Trophoblast cell (in vitro differentiated cells and primary cell): ENCODE data around the gene SYNM.
A peak's percentile ranks its signal among the peaks of the same experiment; 100 is the strongest.
"Not testable (repeated sequence)": the region's sequence is repeated elsewhere in the genome, so short reads cannot be mapped to it uniquely, and the experiment has no call there.

Experiments
- DNase-seq, 2 donors: peaks; one replicate each; pipeline ENCODE4 v3.0.0-alpha.2; 2016
- H2AFZ ChIP-seq: 2 replicates; pipeline ENCODE4 v1.6.1; 2013; ENCODE audit warnings: low read length, moderate library complexity, mild to moderate bottlenecking; ENCODE audit not compliant: insufficient read depth, poor library complexity
- H2AK5ac ChIP-seq: 2 replicates; pipeline ENCODE4 v1.6.1; 2013; ENCODE audit warnings: mild to moderate bottlenecking, low read length
- H2BK120ac ChIP-seq: 2 replicates; pipeline ENCODE4 v1.6.1; 2013; ENCODE audit warnings: low read length, mild to moderate bottlenecking, moderate library complexity; ENCODE audit not compliant: insufficient read depth, poor library complexity
- H2BK12ac ChIP-seq: 2 replicates; pipeline ENCODE4 v1.6.1; 2013; ENCODE audit warnings: mild to moderate bottlenecking, low read length, moderate library complexity
- H2BK5ac ChIP-seq: 2 replicates; pipeline ENCODE4 v1.6.1; 2013; ENCODE audit warnings: low read length, low read depth, moderate library complexity, mild to moderate bottlenecking; ENCODE audit not compliant: poor library complexity
- H3K14ac ChIP-seq: 2 replicates; pipeline ENCODE4 v1.6.1; 2013; ENCODE audit warnings: mild to moderate bottlenecking, low read length
- H3K18ac ChIP-seq: 2 replicates; pipeline ENCODE4 v1.6.1; 2013; ENCODE audit warnings: mild to moderate bottlenecking, low read length
- H3K23ac ChIP-seq: 2 replicates; pipeline ENCODE4 v1.6.1; 2013; ENCODE audit warnings: low read length
- H3K27ac ChIP-seq: 2 replicates; pipeline ENCODE4 v1.5.1; 2013; ENCODE audit warnings: low read depth, mild to moderate bottlenecking, inconsistent platforms, low read length, moderate library complexity
- H3K27me3 ChIP-seq: 2 replicates; pipeline ENCODE4 v1.6.1; 2013; ENCODE audit warnings: inconsistent platforms, mild to moderate bottlenecking, low read length, moderate library complexity; ENCODE audit not compliant: insufficient read depth
- H3K36me3 ChIP-seq, 2 experiments: 1 replicate in 1 of 2; 2 replicates in 1 of 2; pipeline ENCODE4 v1.6.1; 2013; ENCODE audit warnings: low read length in 2 of 2, mild to moderate bottlenecking in 2 of 2, moderate library complexity in 1 of 2; ENCODE audit not compliant: insufficient read depth in 2 of 2, control insufficient read depth in 1 of 2
- H3K4ac ChIP-seq: 2 replicates; pipeline ENCODE4 v1.6.1; 2013; ENCODE audit warnings: low read depth, mild to moderate bottlenecking, low read length, moderate library complexity
- H3K4me1 ChIP-seq, 2 experiments: 1 replicate in 1 of 2; 2 replicates in 1 of 2; pipeline ENCODE4 v1.6.1; 2013; ENCODE audit warnings: low read length in 2 of 2, mild to moderate bottlenecking in 2 of 2, moderate library complexity in 1 of 2; ENCODE audit not compliant: insufficient read depth in 2 of 2, control insufficient read depth in 1 of 2
- H3K4me2 ChIP-seq: 2 replicates; pipeline ENCODE4 v1.6.1; 2013; ENCODE audit warnings: inconsistent platforms, mild to moderate bottlenecking, low read length, moderate library complexity
- H3K4me3 ChIP-seq: 2 replicates; pipeline ENCODE4 v1.5.1; 2013; ENCODE audit warnings: mild to moderate bottlenecking, low read depth, low read length, inconsistent platforms
- H3K79me1 ChIP-seq: one replicate; pipeline ENCODE4 v1.6.1; 2013; ENCODE audit warnings: low read length
- H3K79me2 ChIP-seq: 2 replicates; pipeline ENCODE4 v1.6.1; 2013; ENCODE audit warnings: low read length, mild to moderate bottlenecking; ENCODE audit not compliant: control insufficient read depth, insufficient read depth, poor library complexity
- H3K9ac ChIP-seq: 2 replicates; pipeline ENCODE4 v1.6.1; 2013; ENCODE audit warnings: mild to moderate bottlenecking, low read length
- H3K9me3 ChIP-seq: 2 replicates; pipeline ENCODE4 v1.6.1; 2013; ENCODE audit warnings: low read depth, mild to moderate bottlenecking, control low read depth, inconsistent platforms, low read length; ENCODE audit not compliant: insufficient read depth
- H4K12ac ChIP-seq: 2 replicates; pipeline ENCODE4 v1.6.1; 2013; ENCODE audit warnings: low read depth, mild to moderate bottlenecking, low read length, moderate library complexity
- H4K8ac ChIP-seq: 2 replicates; pipeline ENCODE4 v1.6.1; 2013; ENCODE audit warnings: low read depth, mild to moderate bottlenecking, low read length, moderate library complexity
- H4K91ac ChIP-seq: one replicate; pipeline ENCODE4 v1.6.1; 2013; ENCODE audit warnings: low read depth, mild to moderate bottlenecking, low read length, moderate library complexity
- WGBS: extraction: QIAGEN DNeasy Blood & Tissue Kit; methylation state at CpG from one replicate; pipeline ENCODE4 v1.1.7; 2013; ENCODE audit warnings: missing lambda C conversion rate; ENCODE audit not compliant: insufficient read length, insufficient coverage; ENCODE audit errors: extremely low coverage; 5-methylcytosine and 5-hydroxymethylcytosine counted together

The SYNM gene

DNA sequence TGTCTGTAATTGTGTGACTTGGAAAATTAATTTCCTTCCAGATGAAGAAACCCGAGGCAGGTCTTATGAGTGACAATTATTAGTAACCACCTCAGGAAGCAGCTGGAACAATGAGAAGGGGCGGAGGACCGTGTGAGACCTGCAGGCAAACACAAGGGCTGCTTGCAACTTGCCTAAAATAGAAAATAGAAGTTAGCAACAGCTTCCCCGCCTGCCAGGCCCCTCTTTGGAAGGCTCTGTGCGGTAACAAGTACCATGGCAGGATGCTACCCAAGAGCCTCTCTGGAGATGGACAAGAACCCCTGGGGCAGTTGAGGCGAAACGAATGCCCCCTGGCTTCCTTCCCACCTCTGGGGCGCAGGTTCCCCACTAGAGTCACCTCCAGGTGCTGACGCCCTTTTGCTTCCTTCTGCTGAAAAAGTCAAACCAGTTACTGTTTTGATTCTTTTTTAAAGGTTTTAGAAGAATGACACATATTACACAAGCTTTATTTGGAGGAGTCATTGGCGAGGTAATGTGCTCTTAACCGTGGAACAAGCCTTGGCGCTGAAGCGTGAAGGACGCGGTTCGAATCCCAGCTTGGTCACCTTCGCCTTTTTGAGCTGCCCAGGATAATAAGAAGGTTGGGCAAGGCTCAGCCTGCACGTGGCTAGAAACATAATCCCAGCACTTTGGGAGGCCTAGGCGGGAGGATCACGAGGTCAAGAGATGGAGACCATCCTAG is 47.0 kb upstream of the SYNM start:
- WGBS = no CpG with 5 or more reads among the region's 20 CpGs

DNA sequence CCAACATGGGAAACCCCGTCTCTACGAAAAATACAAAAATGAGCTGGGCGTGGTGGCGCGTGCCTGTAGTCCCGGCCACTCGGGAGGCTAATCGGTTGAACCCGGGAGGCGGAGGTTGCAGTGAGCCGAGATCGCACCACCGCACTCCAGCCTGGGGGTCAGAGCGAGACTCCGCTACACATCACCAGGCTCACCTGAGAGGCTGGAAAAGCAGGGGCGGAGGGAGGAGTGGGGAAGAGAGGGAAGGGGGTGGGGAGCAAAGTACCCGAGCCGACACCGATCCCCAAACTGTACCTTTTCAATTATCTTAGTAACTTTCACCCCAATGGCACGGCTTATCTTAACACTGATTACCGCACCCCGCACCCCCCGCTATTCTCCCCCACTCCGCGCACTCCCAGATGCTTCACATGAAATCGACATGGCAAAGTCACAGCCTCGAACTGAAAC is 46.4 kb upstream of the SYNM start:
- H2AK5ac ChIP-seq = peak overlapping the region; percentile 66
- no peaks in the 10 kb centered on the region for H3K9me3 ChIP-seq
- peak overlapping the region; percentile 71 for H4K91ac ChIP-seq
- peaks cover 3% of the 10 kb centered on the region for H3K79me2 ChIP-seq
- no peak overlapping the region for H3K4ac ChIP-seq
- peak overlapping the region; percentile 68 for H3K4me2 ChIP-seq
- H3K14ac ChIP-seq = peak overlapping the region; percentile 53
- DNase-seq = no peak
- H2BK12ac ChIP-seq = peak overlapping the region; percentile 90
- H3K23ac ChIP-seq = no peak overlapping the region
- H2AFZ ChIP-seq = peak overlapping the region; percentile 75
- peak overlapping the region; percentile 41 for H4K12ac ChIP-seq
- H3K36me3 ChIP-seq = no peaks in the 10 kb centered on the region
- H2BK5ac ChIP-seq = peak overlapping the region; percentile 7
- H2BK120ac ChIP-seq = peak overlapping the region; percentile 65
- H3K18ac ChIP-seq = peak overlapping the region; percentile 55
- H3K4me3 ChIP-seq = peak overlapping the region; percentile 55
- H4K8ac ChIP-seq = peak overlapping the region; percentile 67
- no CpG with 5 or more reads among the region's 27 CpGs for WGBS
- H3K4me1 ChIP-seq = peaks cover 12 to 15% of the 10 kb centered on the region in 2 experiments
- no peaks in the 10 kb centered on the region for H3K27me3 ChIP-seq
- H3K27ac ChIP-seq = no peak overlapping the region
- no peak overlapping the region for H3K9ac ChIP-seq
- peaks cover 14% of the 10 kb centered on the region for H3K79me1 ChIP-seq

More for the DNA sequence above, 47.0 kb upstream of the SYNM start:
- DNase-seq = no peak
- Histone ChIP-seq H3K4me1 (peaks cover 12% of the 10 kb centered on the region in 2 experiments), H2BK120ac (no peak overlapping the region), H3K4me3 (no peak overlapping the region), H3K36me3 (no peaks in the 10 kb centered on the region), H3K4ac (no peak overlapping the region), H3K9ac (no peak overlapping the region), H3K79me2 (peaks cover 3% of the 10 kb centered on the region), H2BK12ac (peak overlapping the region; percentile 90), H3K4me2 (no peak overlapping the region), H3K27ac (no peak overlapping the region), H3K9me3 (no peaks in the 10 kb centered on the region), H3K27me3 (no peaks in the 10 kb centered on the region), H3K18ac (no peak overlapping the region), H3K79me1 (peaks cover 14% of the 10 kb centered on the region), H3K23ac (no peak overlapping the region), H2BK5ac (no peak overlapping the region), H2AFZ (no peak overlapping the region), H2AK5ac (peak overlapping the region; percentile 66), H3K14ac (no peak overlapping the region), H4K12ac (no peak overlapping the region), H4K91ac (peak overlapping the region; percentile 71), H4K8ac (peak overlapping the region; percentile 67)

DNA sequence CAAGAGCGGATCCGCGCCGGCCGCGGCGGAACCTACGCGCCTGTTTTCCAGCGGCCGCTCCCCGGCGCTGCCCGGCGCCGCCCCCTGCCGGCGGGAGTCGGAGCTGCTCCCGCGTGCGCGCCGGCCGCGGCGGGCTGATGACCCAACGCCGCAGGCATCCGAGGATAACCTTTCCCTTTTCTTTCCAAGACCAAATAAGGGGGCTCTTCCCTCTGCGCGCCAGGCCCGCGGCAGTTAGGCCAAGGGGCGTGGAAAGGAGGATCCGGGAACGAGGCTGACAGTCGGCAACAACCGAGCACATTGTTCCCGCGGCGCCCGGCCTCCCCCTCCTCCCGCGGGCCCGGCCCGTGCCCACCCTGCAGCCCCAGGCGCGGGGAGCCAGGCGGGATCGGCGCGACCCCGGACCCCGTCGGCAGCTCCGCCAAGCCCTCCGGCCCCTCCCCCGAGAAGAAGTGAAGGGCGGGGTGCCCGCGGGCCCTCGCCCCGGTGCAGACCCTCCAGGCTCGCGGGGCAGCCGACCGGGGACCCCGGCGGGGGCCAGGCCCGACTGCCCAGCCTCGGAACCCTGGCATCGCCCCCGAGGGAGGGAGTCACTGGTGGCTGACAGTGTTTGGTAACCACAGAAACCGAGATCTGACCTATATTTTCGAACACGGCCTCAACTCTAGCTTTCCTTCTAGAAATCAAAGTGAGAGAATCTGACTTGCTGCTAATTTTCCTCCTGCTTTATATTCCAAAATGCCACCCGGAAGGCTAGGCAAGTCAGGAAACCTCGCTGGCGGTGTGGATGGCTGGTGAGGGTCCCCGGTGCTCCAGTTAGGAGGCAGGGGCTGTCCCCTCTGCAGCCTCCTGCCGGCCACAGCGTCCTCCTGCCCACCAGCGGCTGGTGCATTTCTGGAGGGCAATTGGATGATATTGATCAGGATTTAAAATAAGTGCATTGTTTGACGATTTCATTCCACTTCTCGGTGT is 45.6 kb upstream of the SYNM start:
- WGBS = no CpG with 5 or more reads among the region's 86 CpGs
- peak overlapping the region; percentile 88 for H3K9ac ChIP-seq
- H3K27me3 ChIP-seq = no peaks in the 10 kb centered on the region
- peak overlapping the region; percentile 70 for H3K4me3 ChIP-seq
- peaks cover 12 to 19% of the 10 kb centered on the region in 2 experiments for H3K4me1 ChIP-seq
- DNase-seq = peak; percentile 27 to 84
- peak overlapping the region; percentile 59 for H3K4ac ChIP-seq
- H2AK5ac ChIP-seq = no peak overlapping the region
- H3K27ac ChIP-seq = peak overlapping the region; percentile 79
- H3K79me2 ChIP-seq = peaks cover 3% of the 10 kb centered on the region
- no peak overlapping the region for H3K23ac ChIP-seq
- H2AFZ ChIP-seq = peak overlapping the region; percentile 95
- H3K36me3 ChIP-seq = no peaks in the 10 kb centered on the region
- H4K91ac ChIP-seq = peak overlapping the region; percentile 98
- H4K8ac ChIP-seq = peak overlapping the region; percentile 85
- peak overlapping the region; percentile 62 for H2BK12ac ChIP-seq
- peak overlapping the region; percentile 90 for H3K18ac ChIP-seq
- peaks cover 14% of the 10 kb centered on the region for H3K79me1 ChIP-seq
- H3K4me2 ChIP-seq = peak overlapping the region; percentile 86
- peak overlapping the region; percentile 83 for H4K12ac ChIP-seq
- H3K14ac ChIP-seq = peak overlapping the region; percentile 89
- no peaks in the 10 kb centered on the region for H3K9me3 ChIP-seq
- H2BK5ac ChIP-seq = peak overlapping the region; percentile 95
- H2BK120ac ChIP-seq = peak overlapping the region; percentile 90

DNA sequence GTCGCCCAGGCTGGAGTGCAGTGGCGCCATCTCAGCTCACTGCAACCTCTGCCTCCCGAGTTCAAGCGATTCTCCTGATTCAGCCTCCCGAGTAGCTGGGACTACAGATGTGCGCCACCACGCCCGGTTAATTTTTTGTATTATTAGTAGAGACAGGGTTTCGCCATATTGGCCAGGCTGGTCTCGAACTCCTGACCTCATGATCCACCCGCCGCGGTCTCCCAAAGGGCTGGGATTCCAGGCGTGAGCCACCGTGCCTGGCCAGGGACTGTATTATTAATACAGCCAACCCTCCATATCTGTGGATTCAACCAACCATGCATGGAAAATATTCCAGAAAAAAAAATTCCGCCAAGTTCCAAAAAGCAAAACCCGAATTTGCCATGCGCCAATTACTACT is 44.7 kb upstream of the SYNM start:
- not testable (repeated sequence) for H3K4ac ChIP-seq, H2AFZ ChIP-seq, H2BK12ac ChIP-seq, H4K91ac ChIP-seq, H3K36me3 ChIP-seq, H3K9me3 ChIP-seq, H2BK120ac ChIP-seq, H2AK5ac ChIP-seq, H3K79me2 ChIP-seq, DNase-seq, H3K9ac ChIP-seq, H4K8ac ChIP-seq, H3K23ac ChIP-seq, H4K12ac ChIP-seq, H3K27ac ChIP-seq, H3K18ac ChIP-seq, H3K4me2 ChIP-seq, H3K4me3 ChIP-seq, H3K27me3 ChIP-seq, H2BK5ac ChIP-seq, H3K14ac ChIP-seq
- WGBS = no CpG with 5 or more reads among the region's 18 CpGs
- H3K79me1 ChIP-seq = peaks cover 14% of the 10 kb centered on the region
- peaks cover 12 to 19% of the 10 kb centered on the region in 2 experiments for H3K4me1 ChIP-seq
